Upper lobe of left lung (tissue), 6 donors: ENCODE data around the gene ISLR. TPM values are rescaled to one million over a fixed set of nuclear protein-coding genes. Genes with fewer than 3 reads are reported as not detected.

Experiments used
- ATAC-seq, 2 donors: fragments of 200-7000 bp; cut with Tn5 transposase; one replicate each; pipeline ENCODE4 v1.9.1; 2022; ENCODE audit warnings: mild to moderate bottlenecking in 2 of 2, moderate library complexity in 2 of 2; ENCODE audit not compliant: low FRiP score in 2 of 2
- DNase-seq, 2 donors: peaks; one replicate each; pipeline ENCODE4 v3.0.0-alpha.2; 2019 to 2020
- H3K27ac ChIP-seq, 4 donors: fragments of 200-600 bp; sonication (generic); one replicate each; pipeline ENCODE4 v1.5.1; 2016 to 2019
- H3K27me3 ChIP-seq, 4 donors: fragments of 200-600 bp; sonication (generic); one replicate each; pipeline ENCODE4 v1.5.1; 2017 to 2019
- H3K36me3 ChIP-seq, 4 donors: fragments of 200-600 bp; sonication (generic); one replicate each; pipeline ENCODE4 v1.5.1; 2016 to 2019
- H3K4me1 ChIP-seq, 4 donors: fragments of 200-600 bp; sonication (generic); one replicate each; pipeline ENCODE4 v1.5.1; 2018 to 2019
- H3K4me3 ChIP-seq, 4 donors: fragments of 200-600 bp; sonication (generic); one replicate each; pipeline ENCODE4 v1.5.1; 2017 to 2019; ENCODE audit warnings: mild to moderate bottlenecking in 2 of 4, moderate library complexity in 1 of 4
- H3K9me3 ChIP-seq, 4 donors: fragments of 200-600 bp; sonication (generic); one replicate each; pipeline ENCODE4 v1.5.1; 2018 to 2019
- CTCF ChIP-seq, 6 experiments: fragments of 450-650 bp in 4 of 6; fragments of 200-600 bp in 2 of 6; sonication (generic) in 2 of 6; IDR thresholded peaks; one replicate each; pipeline ENCODE4 v1.5.1; 2016 to 2019; ENCODE audit warnings: antibody characterized with exemption in 6 of 6
- EP300 ChIP-seq, 4 donors: sonication (generic); formaldehyde crosslinking; IDR thresholded peaks; one replicate each; pipeline ENCODE4 v1.5.1; 2017; ENCODE audit warnings: antibody characterized with exemption in 4 of 4, control low read depth in 2 of 4
- POLR2A ChIP-seq, 4 donors: fragments of 450-650 bp; IDR thresholded peaks; one replicate each; pipeline ENCODE4 v1.5.1; 2016 to 2017; ENCODE audit warnings: antibody characterized with exemption in 4 of 4, mild to moderate bottlenecking in 2 of 4
- POLR2AphosphoS5 ChIP-seq, 2 donors: sonication (generic); formaldehyde crosslinking; IDR thresholded peaks; one replicate each; pipeline ENCODE4 v1.5.1; 2017; ENCODE audit warnings: antibody characterized with exemption in 2 of 2
- WGBS, 2 donors: methylation state at CpG; one replicate each; pipeline ENCODE4 v1.1.5; 2017 to 2018; 5-methylcytosine and 5-hydroxymethylcytosine counted together
- total RNA-seq, 6 donors: library from RNA; depleted of rRNA in 4 of 6; stranded (reverse); fragments of >200 nt in 4 of 6; gene quantifications; one replicate each; pipeline versions ENCODE4 v1.1.0 to v1.2.1, GENCODE V29; 2016 to 2021
- donor health status: DM: no; HTN: no; CAD: no; lungs with moderate emphysema.
- donor health status: DM: no; HTN: yes; CAD: no; lungs with severe emphysema.

Gene ISLR
- total RNA-seq, 6 donors from 2014 or later, result 11.5 to 48.4 (median 21.3) TPM

DNA sequence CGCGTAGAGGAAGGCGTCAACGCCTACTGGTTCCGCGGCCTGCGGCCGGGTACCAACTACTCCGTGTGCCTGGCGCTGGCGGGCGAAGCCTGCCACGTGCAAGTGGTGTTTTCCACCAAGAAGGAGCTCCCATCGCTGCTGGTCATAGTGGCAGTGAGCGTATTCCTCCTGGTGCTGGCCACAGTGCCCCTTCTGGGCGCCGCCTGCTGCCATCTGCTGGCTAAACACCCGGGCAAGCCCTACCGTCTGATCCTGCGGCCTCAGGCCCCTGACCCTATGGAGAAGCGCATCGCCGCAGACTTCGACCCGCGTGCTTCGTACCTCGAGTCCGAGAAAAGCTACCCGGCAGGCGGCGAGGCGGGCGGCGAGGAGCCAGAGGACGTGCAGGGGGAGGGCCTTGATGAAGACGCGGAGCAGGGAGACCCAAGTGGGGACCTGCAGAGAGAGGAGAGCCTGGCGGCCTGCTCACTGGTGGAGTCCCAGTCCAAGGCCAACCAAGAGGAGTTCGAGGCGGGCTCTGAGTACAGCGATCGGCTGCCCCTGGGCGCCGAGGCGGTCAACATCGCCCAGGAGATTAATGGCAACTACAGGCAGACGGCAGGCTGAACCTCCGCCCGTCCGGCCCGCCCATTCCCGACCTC lies 39.0 kb upstream of the ISLR start:
- DNase-seq (peak; percentile 53 to 86), ATAC-seq (no peak)
- Histone ChIP-seq H3K27ac (no peak overlapping the region), H3K36me3 (no peaks in the 10 kb centered on the region), H3K27me3 (peaks cover 4 to 81% (median 39%) of the 10 kb centered on the region in 4 donors), H3K9me3 (no peaks in the 10 kb centered on the region), H3K4me3 (no peak overlapping the region), H3K4me1 (peaks cover 24 to 56% (median 42%) of the 10 kb centered on the region in 4 donors)
- no peak for TF ChIP-seq EP300 (IDR thresholded peaks at IDR 0.05)
- TF ChIP-seq CTCF (IDR thresholded peaks at IDR 0.05), result peak in 5 of 6 experiments; percentile 9 to 48 (median 29)
- WGBS, 2 donors, result 31 to 42% methylated on average over 19 to 47 of the region's 53 CpGs

- Histone ChIP-seq H3K27me3 (peaks cover 4 to 75% (median 36%) of the 10 kb centered on the region in 4 donors), H3K4me3 (no peak overlapping the region), H3K36me3 (no peaks in the 10 kb centered on the region), H3K27ac (no peak overlapping the region), H3K9me3 (no peaks in the 10 kb centered on the region), H3K4me1 (peaks cover 23 to 50% (median 36%) of the 10 kb centered on the region in 4 donors)
- DNase-seq (peak in 1 of 2 donors; percentile 40), ATAC-seq (no peak)
- no peak for TF ChIP-seq EP300 (IDR thresholded peaks at IDR 0.05)
- TF ChIP-seq CTCF (IDR thresholded peaks at IDR 0.05), result no peak
- no peak for TF ChIP-seq POLR2A (IDR thresholded peaks at IDR 0.05)
- TF ChIP-seq POLR2AphosphoS5 (IDR thresholded peaks at IDR 0.05), result no peak
- 36 to 41% methylated on average over 27 of the region's 27 CpGs for WGBS, 2 donors
Measured at GRCh38 chr15:74135041-74135565, 38.4 kb upstream of the ISLR start.

GRCh38 chr15:74136540-74136813 lies 37.0 kb upstream of the ISLR start:
- no peak for TF ChIP-seq POLR2A (IDR thresholded peaks at IDR 0.05)
- no peak for TF ChIP-seq CTCF (IDR thresholded peaks at IDR 0.05)
- TF ChIP-seq POLR2AphosphoS5 (IDR thresholded peaks at IDR 0.05), result no peak
- TF ChIP-seq EP300 (IDR thresholded peaks at IDR 0.05), result no peak
- H3K36me3 ChIP-seq, result no peaks in the 10 kb centered on the region
- peaks cover 20 to 42% (median 32%) of the 10 kb centered on the region in 4 donors for H3K4me1 ChIP-seq
- H3K9me3 ChIP-seq, result no peaks in the 10 kb centered on the region
- WGBS, 2 donors, result 1 to 3% methylated on average over 14 to 26 of the region's 26 CpGs
- peak overlapping the region; percentile 20 to 69 (median 66) for H3K27ac ChIP-seq
- H3K4me3 ChIP-seq, result peak overlapping the region in 3 of 4 donors; percentile 33 to 53 (median 47)
- peaks cover 0 to 62% (median 29%) of the 10 kb centered on the region in 4 donors for H3K27me3 ChIP-seq
- ATAC-seq (no peak), DNase-seq (no peak)

GRCh38 chr15:74136814-74137536 lies 36.5 kb upstream of the ISLR start:
- H3K9me3 ChIP-seq, result no peaks in the 10 kb centered on the region
- H3K4me1 ChIP-seq, result peaks cover 20 to 42% (median 32%) of the 10 kb centered on the region in 4 donors
- H3K27me3 ChIP-seq, result peaks cover 0 to 57% (median 26%) of the 10 kb centered on the region in 4 donors
- H3K4me3 ChIP-seq, result peak overlapping the region in 3 of 4 donors; percentile 33 to 53 (median 47)
- no peaks in the 10 kb centered on the region for H3K36me3 ChIP-seq
- ATAC-seq (peak in 1 of 2 donors; percentile 48), DNase-seq (no peak)
- TF ChIP-seq POLR2A (IDR thresholded peaks at IDR 0.05) (no peak), CTCF (IDR thresholded peaks at IDR 0.05) (no peak), POLR2AphosphoS5 (IDR thresholded peaks at IDR 0.05) (no peak), EP300 (IDR thresholded peaks at IDR 0.05) (no peak)
- peak overlapping the region; percentile 20 to 69 (median 66) for H3K27ac ChIP-seq
- 8 to 10% methylated on average over 17 to 18 of the region's 18 CpGs for WGBS, 2 donors
